ENCODE results near the gene PANK1. TPM values are rescaled to one million over a fixed set of nuclear protein-coding genes. Genes with fewer than 3 reads are reported as not detected.

PANK1 gene
- total RNA-seq, result 1.3 and 1.6 TPM in 2 replicates

- DNase-seq (ENCODE audit: low read depth in 2 of 2), result peak; percentile 80
Observed at GRCh38 chr10:89644967-89645741, at the start of gene PANK1. Gene PANK1, minus strand, starts transcription at chr10:89645242. Its CDS starts 351 bp downstream, at chr10:89644891.

DNA sequence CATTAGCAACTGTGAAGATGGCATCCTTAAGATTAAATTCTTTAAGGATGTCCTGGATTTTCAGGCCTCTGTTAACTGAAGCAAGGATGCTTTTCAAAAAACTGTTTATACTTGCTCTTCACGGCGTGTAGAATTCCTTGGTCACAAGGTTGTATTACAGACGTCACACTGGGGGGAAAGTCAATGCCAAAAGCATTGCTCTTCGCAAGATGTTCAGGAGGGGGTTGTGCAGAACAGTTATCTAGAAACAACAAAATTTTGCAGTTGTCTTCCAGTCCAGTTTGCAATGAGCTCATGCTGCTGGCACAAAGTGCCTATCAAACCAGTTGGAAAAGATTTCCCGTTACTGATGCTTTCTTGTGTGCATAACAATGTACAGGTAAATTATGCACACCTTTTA lies 48.1 kb upstream of the PANK1 start:
- no peak for DNase-seq (ENCODE audit: low read depth in 2 of 2)

DNA sequence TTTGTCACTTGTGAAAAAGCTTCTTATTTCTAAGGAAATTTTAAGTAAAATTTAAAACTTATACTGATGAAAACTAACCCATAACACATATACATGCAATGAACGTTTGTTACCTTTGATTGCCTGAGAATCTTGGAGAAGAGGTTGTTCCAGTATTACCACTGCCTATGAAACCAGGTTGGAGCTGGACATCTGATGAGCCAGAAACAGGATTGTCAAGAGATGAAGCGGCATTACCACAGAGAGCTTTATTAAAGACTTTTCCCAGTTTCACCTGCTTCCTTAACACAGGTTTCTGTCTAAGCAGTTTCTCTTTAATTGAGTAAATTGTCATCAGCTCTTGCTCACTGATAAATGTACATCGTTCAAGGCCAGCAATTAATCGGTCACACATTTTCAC lies 47.4 kb upstream of the PANK1 start:
- no peak for DNase-seq (ENCODE audit: low read depth in 2 of 2)

DNA sequence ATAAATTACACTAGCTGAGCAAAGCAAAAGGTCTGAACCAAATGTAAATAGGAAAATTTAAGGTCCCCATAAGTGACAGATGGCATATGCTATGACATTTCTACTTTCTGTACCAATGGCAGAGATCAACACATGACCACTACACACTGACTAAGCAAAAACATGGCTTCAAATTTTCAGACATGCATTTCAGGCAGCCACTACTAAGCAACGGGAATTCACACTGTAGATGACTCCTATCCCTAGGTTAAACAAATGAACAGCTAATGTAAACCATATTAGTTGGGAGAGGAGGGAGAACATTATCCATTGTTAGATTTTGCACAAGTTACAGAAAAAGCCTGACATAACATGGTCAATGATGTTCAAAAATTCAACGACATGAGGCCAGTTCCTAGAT lies 45.0 kb upstream of the PANK1 start:
- no peak for DNase-seq (ENCODE audit: low read depth in 2 of 2)

DNA sequence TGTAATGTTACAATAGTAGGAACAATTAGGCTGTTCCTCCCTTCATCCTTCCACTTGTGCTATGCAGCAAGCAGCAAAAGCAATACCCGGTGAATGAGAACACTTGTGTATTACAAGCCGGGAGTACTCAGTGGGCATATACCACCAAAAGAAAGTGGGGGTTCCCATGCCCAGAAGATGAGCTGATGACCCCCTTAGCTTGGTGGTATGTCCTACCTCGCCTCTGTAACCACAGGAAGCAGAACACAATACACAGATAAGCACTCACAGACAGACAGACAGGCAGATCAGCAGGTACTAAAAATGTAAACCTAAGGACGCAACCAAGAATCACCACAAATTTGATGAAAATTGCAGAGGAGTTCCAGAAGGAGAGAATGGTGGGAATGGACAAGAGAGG lies 40.9 kb upstream of the PANK1 start:
- no peak for DNase-seq (ENCODE audit: low read depth in 2 of 2)

GRCh38 chr10:89684604-89685003 lies 39.6 kb upstream of the PANK1 start:
- DNase-seq (ENCODE audit: low read depth in 2 of 2), result peak in 1 of 2 donors; percentile 23

- DNase-seq (ENCODE audit: low read depth in 2 of 2), result no peak
Observed at GRCh38 chr10:89683883-89684282, 38.8 kb upstream of the PANK1 start.

DNA sequence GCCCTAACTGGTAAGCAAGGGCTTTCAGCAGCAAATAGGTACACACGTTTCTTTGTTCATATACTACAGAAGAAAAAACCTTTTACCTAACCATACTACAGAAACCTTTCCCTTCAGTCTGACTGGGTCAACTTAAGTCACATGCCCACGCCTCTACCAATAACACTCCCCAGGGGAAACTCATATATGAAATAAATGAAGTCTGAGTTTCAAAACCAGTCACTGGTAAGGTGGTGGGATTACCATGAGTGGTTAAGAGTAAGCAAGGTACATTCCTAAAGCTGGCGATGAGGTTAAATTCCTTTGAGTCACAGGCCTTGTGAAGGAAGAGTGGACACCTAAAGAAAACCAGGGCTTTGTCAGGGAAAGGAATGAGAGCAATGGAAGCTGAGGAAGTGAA lies 34.9 kb upstream of the PANK1 start:
- no peak for DNase-seq (ENCODE audit: low read depth in 2 of 2)

- no peak for DNase-seq (ENCODE audit: low read depth in 2 of 2)
Observed at GRCh38 chr10:89677341-89677740, 32.3 kb upstream of the PANK1 start.

DNA sequence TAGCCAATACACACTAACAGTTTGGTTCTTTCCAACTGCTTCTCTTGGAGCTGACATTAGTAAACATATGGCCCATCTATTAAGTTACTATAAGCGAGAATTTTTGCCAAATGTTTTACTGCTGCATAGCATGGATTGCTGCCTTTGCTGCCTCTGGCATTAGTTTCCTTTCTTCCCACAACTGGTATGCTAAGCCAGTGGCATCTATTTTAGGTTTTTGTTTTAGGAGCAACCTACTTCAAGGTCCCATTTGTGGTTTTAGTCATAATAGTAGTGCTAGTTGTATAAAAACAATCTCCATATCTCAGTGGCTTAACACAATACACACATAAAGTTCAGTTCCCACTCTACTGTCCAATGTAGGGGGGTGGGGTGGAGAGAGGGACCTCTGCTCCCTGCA lies 25.9 kb upstream of the PANK1 start:
- no peak for DNase-seq (ENCODE audit: low read depth in 2 of 2)

- DNase-seq (ENCODE audit: low read depth in 2 of 2), result no peak
Observed at GRCh38 chr10:89669985-89670384, 24.9 kb upstream of the PANK1 start.

- DNase-seq (ENCODE audit: low read depth in 2 of 2), result no peak
Observed at GRCh38 chr10:89668386-89669071, 23.5 kb upstream of the PANK1 start.

DNA sequence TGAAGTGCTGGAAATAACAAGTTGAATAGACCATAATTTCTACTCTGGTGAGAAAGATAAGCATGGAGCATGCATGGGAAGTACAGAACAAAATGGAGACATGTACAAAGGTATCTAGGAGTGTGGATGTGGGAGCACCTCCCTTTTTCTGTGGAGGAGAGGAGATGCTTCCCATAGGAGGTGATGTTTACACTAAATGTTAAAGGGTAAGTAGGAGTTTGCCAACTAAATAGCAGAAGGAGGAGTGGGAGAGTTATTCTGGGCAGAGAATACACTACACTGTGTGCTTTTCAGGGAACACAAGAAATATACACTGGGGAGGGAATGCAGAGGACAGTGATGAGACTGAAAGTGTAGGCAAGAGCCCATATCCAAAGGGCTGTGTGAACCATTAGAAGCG lies 21.1 kb upstream of the PANK1 start:
- DNase-seq (ENCODE audit: low read depth in 2 of 2), result no peak

- DNase-seq (ENCODE audit: low read depth in 2 of 2), result no peak
Observed at GRCh38 chr10:89665302-89665701, 20.3 kb upstream of the PANK1 start.

DNA sequence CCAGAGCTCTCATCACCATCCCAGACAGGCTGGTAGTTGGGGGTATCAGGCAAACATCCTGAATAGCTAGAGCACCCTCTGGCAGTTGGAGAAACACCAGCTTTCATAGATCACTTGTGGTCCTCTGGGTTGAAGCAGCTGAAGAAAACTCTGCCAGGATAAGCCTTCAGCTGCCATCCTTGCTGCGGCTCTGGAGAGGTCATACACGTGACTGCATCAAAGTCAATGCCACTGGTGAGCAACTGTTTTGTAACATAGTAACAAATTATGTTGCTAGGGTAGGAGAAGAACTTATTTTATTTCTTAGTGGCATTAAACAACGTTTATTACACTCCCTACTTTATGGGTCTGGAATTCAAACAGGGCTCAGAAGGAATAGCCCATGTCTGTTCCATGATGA lies 19.2 kb upstream of the PANK1 start:
- DNase-seq (ENCODE audit: low read depth in 2 of 2), result no peak

- no peak for DNase-seq (ENCODE audit: low read depth in 2 of 2)
Observed at GRCh38 chr10:89663144-89663543, 18.1 kb upstream of the PANK1 start.

- DNase-seq (ENCODE audit: low read depth in 2 of 2), result no peak
Observed at GRCh38 chr10:89662596-89662995, 17.6 kb upstream of the PANK1 start.

DNA sequence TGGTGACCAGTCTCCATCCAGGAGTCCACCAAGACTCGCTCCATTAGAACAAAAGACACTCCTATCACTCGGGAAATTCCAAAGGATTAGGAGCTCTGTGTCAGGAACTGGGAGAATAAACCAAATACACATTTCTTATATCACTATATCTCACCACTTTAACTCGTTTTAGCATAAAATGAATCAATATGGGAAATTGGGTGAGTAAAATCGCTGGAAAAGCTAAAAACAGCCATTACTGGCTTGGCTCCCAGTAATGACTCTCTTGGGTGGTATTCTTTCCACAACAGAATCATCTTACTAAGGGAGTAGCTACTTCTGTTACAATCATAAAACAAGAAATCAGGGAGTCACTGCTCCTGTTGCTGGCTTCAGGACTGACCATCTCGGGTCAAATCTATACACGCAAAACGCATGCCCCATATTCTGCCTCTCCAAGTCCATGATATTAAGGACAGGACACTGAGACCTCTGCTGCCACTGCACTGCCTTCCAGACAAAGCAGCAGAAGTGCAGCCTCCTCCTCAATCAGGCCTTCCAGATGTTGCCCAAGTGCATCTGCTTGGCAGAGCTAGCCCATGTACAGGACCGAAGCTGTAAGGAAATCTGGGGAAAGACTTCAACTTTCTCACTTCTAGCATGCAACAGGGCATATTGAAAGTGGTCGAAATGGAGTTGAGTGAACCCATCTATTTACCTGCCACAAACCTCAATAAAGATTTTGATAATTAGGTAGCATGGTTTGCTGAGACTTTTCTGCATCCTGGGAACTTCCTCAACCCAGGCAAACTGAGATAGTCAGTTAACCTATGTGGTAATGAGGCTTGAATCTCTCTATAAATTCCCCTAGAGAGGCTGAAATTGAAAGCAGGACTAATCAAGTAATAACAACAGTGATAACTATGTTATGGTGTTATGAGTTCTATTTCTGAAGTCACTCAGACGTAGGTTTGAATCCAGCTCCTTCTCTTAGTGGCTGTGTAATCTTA lies 14.4 kb upstream of the PANK1 start:
- no peak for DNase-seq (ENCODE audit: low read depth in 2 of 2)

- DNase-seq (ENCODE audit: low read depth in 2 of 2), result no peak
Observed at GRCh38 chr10:89657302-89657701, 12.3 kb upstream of the PANK1 start.

- no peak for DNase-seq (ENCODE audit: low read depth in 2 of 2)
Observed at GRCh38 chr10:89655722-89656121, 10.7 kb upstream of the PANK1 start.

GRCh38 chr10:89653410-89653869 lies 8.4 kb upstream of the PANK1 start:
- no peak for DNase-seq (ENCODE audit: low read depth in 2 of 2)
